K562 (cell line): ENCODE results near the gene GBP7. TPM values are rescaled to one million over a fixed set of nuclear protein-coding genes. Genes with fewer than 3 reads are reported as not detected.
A peak's percentile ranks its signal among the peaks of the same experiment; 100 is the strongest.
"Not testable (repeated sequence)": the region's sequence is repeated elsewhere in the genome, so short reads cannot be mapped to it uniquely, and the experiment has no call there.

ENCODE experiments used
- ATAC-seq: fragments of 200-7000 bp; cut with Tn5 transposase; 3 replicates; pipeline ENCODE4 v1.9.1; 2020; ENCODE audit warnings: moderate library complexity
- BruUV-seq: library from RNA; stranded (reverse); fragments of 400-500 nt; replicated peaks from 2 replicates; lab custom pipeline; 2021; lab: Mats Ljungman, UMichigan
- CTCF ChIA-PET: fragments of 300-600 bp; formaldehyde crosslinking; extraction: SDS; loops from one replicate; lab custom pipeline; 2021; ENCODE audit warnings: low intra/inter-chr PET ratio; lab: Yijun Ruan, JAX
- POLR2A ChIA-PET: fragments of 300-600, 350-650 bp; sonication (Branson Sonifier 250); formaldehyde crosslinking; extraction: SDS; loops from one replicate; lab custom pipeline; 2021; ENCODE audit warnings: antibody characterized with exemption, inconsistent platforms; lab: Yijun Ruan, JAX
- DNase-seq, 4 experiments: peaks; one replicate each; pipeline versions ENCODE4 v3.0.0 to v3.0.0-alpha.2; 2011 to 2018; ENCODE audit warnings: low spot score in 3 of 4, mixed read lengths in 3 of 4; ENCODE audit errors: extremely low read depth in 1 of 4
- FAIRE-seq: peaks from 2 replicates; lab custom pipeline; 2011; peaks lifted over from hg19 to GRCh38; lab: Jason Lieb, UNC
- H2AFZ ChIP-seq: 2 replicates; pipeline ENCODE4 v1.6.0; 2011; ENCODE audit warnings: low read depth, low read length, control low read depth, inconsistent platforms
- H3K27ac ChIP-seq: fragments of 200-600 bp; 3 replicates; pipeline ENCODE4 v1.8.0; 2011; ENCODE audit warnings: low read depth, mild to moderate bottlenecking, control low read depth, inconsistent platforms, low read length, moderate library complexity, mixed read lengths; ENCODE audit errors: extremely low read depth
- H3K27me3 ChIP-seq, 2 experiments: fragments of 300-600 bp in 1 of 2; 2 replicates in 1 of 2; 3 replicates in 1 of 2; pipeline versions ENCODE4 v1.6.0 to v1.8.0; 2011; ENCODE audit warnings: inconsistent platforms in 2 of 2, low read length in 2 of 2, mild to moderate bottlenecking in 1 of 2, mixed read lengths in 1 of 2, moderate library complexity in 1 of 2; ENCODE audit not compliant: control insufficient read depth in 2 of 2, insufficient read depth in 2 of 2
- H3K36me3 ChIP-seq: fragments of 300-600 bp; 3 replicates; pipeline ENCODE4 v1.8.0; 2011; ENCODE audit warnings: mild to moderate bottlenecking, low read length, inconsistent platforms; ENCODE audit not compliant: control insufficient read depth, insufficient read depth
- H3K4me1 ChIP-seq, 2 experiments: fragments of 200-600 bp in 1 of 2; replicated peaks in 1 of 2; 2 replicates in 1 of 2; 3 replicates in 1 of 2; pipeline versions ENCODE4 v1.5.1 to v1.8.0; 2011; ENCODE audit warnings: inconsistent platforms in 2 of 2, low read length in 2 of 2, mild to moderate bottlenecking in 1 of 2, mixed read lengths in 1 of 2, moderate library complexity in 1 of 2; ENCODE audit not compliant: control insufficient read depth in 2 of 2, insufficient read depth in 2 of 2
- H3K4me2 ChIP-seq: 2 replicates; pipeline ENCODE4 v1.6.1; 2011; ENCODE audit warnings: low read length, control low read depth, inconsistent platforms, mixed read lengths; ENCODE audit not compliant: insufficient read depth
- H3K4me3 ChIP-seq: fragments of 200-600 bp; sonication (generic), shearing (Covaris generic); 2 replicates; pipeline ENCODE4 v1.5.1; 2016; ENCODE audit warnings: control low read depth, inconsistent platforms
- H3K79me2 ChIP-seq: fragments of 200-600 bp; 3 replicates; pipeline ENCODE4 v1.8.0; 2011; ENCODE audit warnings: low read length, inconsistent platforms; ENCODE audit not compliant: control insufficient read depth, insufficient read depth
- H3K9ac ChIP-seq, 2 experiments: 2 replicates each; pipeline versions ENCODE4 v1.6.0 to v1.6.1; 2011; ENCODE audit warnings: low read depth in 2 of 2, low read length in 2 of 2, control low read depth in 1 of 2, inconsistent platforms in 1 of 2, mild to moderate bottlenecking in 1 of 2, mixed read lengths in 1 of 2; ENCODE audit not compliant: insufficient read depth in 1 of 2
- H3K9me1 ChIP-seq: one replicate; pipeline ENCODE4 v1.6.0; 2011; ENCODE audit warnings: inconsistent platforms, mild to moderate bottlenecking, low read length, moderate library complexity; ENCODE audit not compliant: control insufficient read depth, insufficient read depth
- H3K9me3 ChIP-seq: replicated peaks from 2 replicates; pipeline ENCODE4 v1.5.1; 2011; ENCODE audit warnings: low read depth, low read length, inconsistent platforms; ENCODE audit not compliant: control insufficient read depth, insufficient read depth
- H4K20me1 ChIP-seq: replicated peaks from 2 replicates; pipeline ENCODE4 v1.6.1; 2011; ENCODE audit warnings: low read length, inconsistent platforms, mixed read lengths; ENCODE audit not compliant: control insufficient read depth, insufficient read depth
- ARID1B ChIP-seq: fragments of 450-650 bp; IDR thresholded peaks from 2 replicates; pipeline ENCODE4 v1.6.1; 2016; ENCODE audit warnings: antibody characterized with exemption, mild to moderate bottlenecking, inconsistent platforms
- ARNT ChIP-seq, 2 experiments: fragments of 450-650 bp; IDR thresholded peaks; 2 replicates each; pipeline ENCODE4 v1.6.1; 2016; ENCODE audit warnings: mild to moderate bottlenecking in 1 of 2
- BCOR ChIP-seq: fragments of 450-650 bp; IDR thresholded peaks from 2 replicates; pipeline ENCODE4 v1.6.1; 2016
- C11orf30 ChIP-seq: fragments of 450-650 bp; IDR thresholded peaks from 2 replicates; pipeline ENCODE4 v1.6.1; 2016; ENCODE audit warnings: low read depth, mild to moderate bottlenecking
- CBFA2T3 ChIP-seq: fragments of 450-650 bp; IDR thresholded peaks from 2 replicates; pipeline ENCODE4 v1.6.1; 2017
- TEAD1 ChIP-seq, 2 experiments: fragments of 450-650 bp in 1 of 2; sonication (generic) in 1 of 2; formaldehyde crosslinking; IDR thresholded peaks; 2 replicates each; pipeline versions ENCODE4 v1.4.0 to v1.8.0; 2020 to 2022; ENCODE audit warnings: mild to moderate bottlenecking in 2 of 2, missing genetic modification reagents in 1 of 2
- TEAD4 ChIP-seq, 2 experiments: sonication (generic) in 1 of 2; formaldehyde crosslinking in 1 of 2; IDR thresholded peaks; 2 replicates each; pipeline versions ENCODE4 v1.6.1 to v1.8.0; 2012 to 2022; ENCODE audit warnings: borderline replicate concordance in 1 of 2, inconsistent platforms in 1 of 2, low read length in 1 of 2, mild to moderate bottlenecking in 1 of 2, missing genetic modification reagents in 1 of 2
- WGBS: fragments of 100-300 bp; shearing (Covaris generic); methylation state at CpG from one replicate; pipeline ENCODE4 v1.1.6; 2016; ENCODE audit warnings: low coverage, mixed read lengths; ENCODE audit not compliant: insufficient coverage; ENCODE audit errors: missing lambda C conversion rate; 5-methylcytosine and 5-hydroxymethylcytosine counted together
- in situ Hi-C: fragments of 300-500 bp; cut with MboI; formaldehyde crosslinking; loops from 4 replicates; pipeline ENCODE4 v1.15.0; 2018; ENCODE audit warnings: inconsistent platforms, mixed read lengths
- intact Hi-C: fragments of 100-400 bp; cut with micrococcal nuclease; formaldehyde crosslinking; loops from 2 replicates; pipeline ENCODE4 v1.14.2; 2022
- polyA plus RNA-seq, 8 experiments: library from polyadenylated mRNA; depleted of rRNA in 4 of 8; stranded (reverse) in 5 of 8; unstranded in 3 of 8; fragments of >200 nt; fragmentation: Nextera tagmentation in 2 of 8; fragmentation: Illumina TruSeq in 1 of 8; extraction: Ambion mirVana in 2 of 8; extraction: Trizol in 1 of 8; gene quantifications; 2 replicates each; pipeline versions ENCODE4 v1.2.1 to v1.2.3, GENCODE V29; 2011 to 2014; ENCODE audit warnings: inconsistent platforms in 1 of 8, missing spikeins in 1 of 8
- total RNA-seq, 7 experiments: library from RNA; depleted of rRNA in 6 of 7; stranded (reverse); fragments of >200 nt in 6 of 7; fragmentation: Illumina TruSeq in 2 of 7; extraction: Trizol in 2 of 7; gene quantifications; 2 replicates each; pipeline versions ENCODE4 v1.2.1 to v1.2.3, GENCODE V29; 2011 to 2021; ENCODE audit warnings: low replicate concordance in 1 of 7

Gene GBP7
- total and polyA plus RNA-seq, 9 of the 15 experiments (the other 6 are each of a cell fraction or from before 2014, with no cell fraction given) = 0.03 TPM; not detected in 8

GRCh38 chr1:89221341-89221740 lies 45.5 kb upstream of the GBP7 start:
- ATAC-seq (no peak; the same call in 2 of the 3 replicates), DNase-seq (no peak), FAIRE-seq (no peak)
- H2AFZ ChIP-seq = peak overlapping the region; percentile 55
- POLR2A ChIA-PET = no interaction called here
- H3K9me3 ChIP-seq = no peaks in the 10 kb centered on the region; the same call in 1 of the 2 replicates
- H3K4me3 ChIP-seq = no peak overlapping the region
- H3K36me3 ChIP-seq = no peaks in the 10 kb centered on the region
- in situ Hi-C loops (no loop called here), intact Hi-C loops (no loop called here)
- CTCF ChIA-PET = no interaction called here
- H3K27ac ChIP-seq = peak overlapping the region; percentile 34; the same call in 2 of the 3 replicates
- H3K9me1 ChIP-seq = no peaks in the 10 kb centered on the region
- H4K20me1 ChIP-seq = no peaks in the 10 kb centered on the region
- no peaks in the 10 kb centered on the region for H3K4me1 ChIP-seq
- no TSS peak for BruUV-seq
- no peak overlapping the region for H3K4me2 ChIP-seq
- no peak for TF ChIP-seq TEAD1 (CRISPR knock-in tag; IDR thresholded peaks at IDR 0.05)
- TF ChIP-seq ARNT (IDR thresholded peaks at IDR 0.05) = no peak
- TF ChIP-seq C11orf30 = no peak
- TF ChIP-seq BCOR = no peak
- no peaks in the 10 kb centered on the region for H3K27me3 ChIP-seq
- WGBS = 0% methylated on average over 1 of the region's 1 CpG
- H3K79me2 ChIP-seq = no peaks in the 10 kb centered on the region
- no peak overlapping the region for H3K9ac ChIP-seq

- POLR2A ChIA-PET = interaction anchor here (0.8 kb wide), 1 partner anchor 15 kb away, joined by 3 read pairs; no protein-coding TSS in a partner anchor
- H3K4me1 ChIP-seq; H3K36me3 ChIP-seq; H3K27me3 ChIP-seq; ATAC-seq; H3K9me1 ChIP-seq; FAIRE-seq; in situ Hi-C loops; H2AFZ ChIP-seq; H3K79me2 ChIP-seq; H4K20me1 ChIP-seq; H3K4me3 ChIP-seq; H3K9me3 ChIP-seq; H3K4me2 ChIP-seq; intact Hi-C loops; CTCF ChIA-PET; BruUV-seq; TF ChIP-seq TEAD4 (CRISPR knock-in tag; IDR thresholded peaks at IDR 0.05; ENCODE audit: borderline replicate concordance): not testable (repeated sequence)
- DNase-seq = peak in 1 of 4 experiments; percentile 12
- Histone ChIP-seq H3K9ac (peak overlapping the region in 1 of 2 experiments; percentile 3; a peak in 1 of 4 replicates), H3K27ac (peak overlapping the region; percentile 38; the same call in 1 of the 3 replicates)
- peak; percentile 54; the same call in 1 of the 2 replicates for TF ChIP-seq ARID1B
- peak; percentile 18; the same call in 1 of the 2 replicates for TF ChIP-seq TEAD4 (IDR thresholded peaks at IDR 0.05; ENCODE audit: low read length)
- peak; percentile 40; the same call in 1 of the 2 replicates for TF ChIP-seq CBFA2T3
These were observed 44.0 kb upstream of the GBP7 start for GRCh38 chr1:89219851-89220250.
